A549 (cell line): ENCODE measurements around the gene FKBP4.

ENCODE experiments used
- BHLHE40 ChIP-seq: IDR thresholded peaks from 2 replicates; pipeline ENCODE4 v1.6.1; 2012; ENCODE audit warnings: low read depth, low read length, inconsistent platforms
- CBX8 ChIP-seq: fragments of 200-600 bp; sonication (generic); IDR thresholded peaks from 2 replicates; pipeline ENCODE4 v1.6.1; 2016
- CHD4 ChIP-seq: fragments of 200-600 bp; sonication (generic); IDR thresholded peaks from 2 replicates; pipeline ENCODE4 v1.6.1; 2016; ENCODE audit warnings: antibody characterized with exemption, mild to moderate bottlenecking, borderline replicate concordance
- ESRRA ChIP-seq: fragments of 150-350 bp; IDR thresholded peaks from 2 replicates; pipeline ENCODE4 v1.6.1; 2014; ENCODE audit warnings: mild to moderate bottlenecking, low read length, borderline replicate concordance
- HDAC2 ChIP-seq: fragments of 200-600 bp; sonication (generic); IDR thresholded peaks from 2 replicates; pipeline ENCODE4 v1.6.1; 2016
- NFE2L2 ChIP-seq: fragments of 150-350 bp; conservative IDR thresholded peaks from 2 replicates; pipeline ENCODE4 v1.6.1; 2014; ENCODE audit warnings: low read length
- POLR2A ChIP-seq: IDR thresholded peaks from 2 replicates; pipeline ENCODE4 v1.6.1; 2012; ENCODE audit warnings: mild to moderate bottlenecking, low read length
- RAD21 ChIP-seq, 2 experiments: fragments of >200 bp in 1 of 2; sonication (Bioruptor Twin) in 1 of 2; formaldehyde crosslinking in 1 of 2; IDR thresholded peaks in 1 of 2; conservative IDR thresholded peaks in 1 of 2; 2 replicates in 1 of 2; 3 replicates in 1 of 2; pipeline ENCODE4 v1.6.1; 2012 to 2018; ENCODE audit warnings: inconsistent platforms in 1 of 2
- SMC3 ChIP-seq: fragments of >200 bp; sonication (Bioruptor Twin); formaldehyde crosslinking; IDR thresholded peaks from 3 replicates; pipeline ENCODE4 v1.6.1; 2018; ENCODE audit warnings: inconsistent platforms
- USF2 ChIP-seq: fragments of 450-650 bp; IDR thresholded peaks from 2 replicates; pipeline ENCODE4 v1.6.1; 2014; ENCODE audit warnings: antibody characterized with exemption
- TF ChIP-seq, protein P1 (sequence below): fragments of >200 bp; sonication (Bioruptor Twin); formaldehyde crosslinking; IDR thresholded peaks from 3 replicates; pipeline ENCODE4 v1.5.1; 2016
- TF ChIP-seq, protein P2 (sequence below): fragments of 200-600 bp; sonication (generic); IDR thresholded peaks from 2 replicates; pipeline ENCODE4 v1.6.1; 2016; ENCODE audit warnings: antibody characterized with exemption, mild to moderate bottlenecking, moderate library complexity

- TF ChIP-seq BHLHE40 (no peak), USF2 (no peak), ESRRA (no peak), CHD4 (no peak), POLR2A (no peak), SMC3 (no peak), NFE2L2 (no peak), HDAC2 (no peak), CBX8 (no peak), RAD21 (conservative IDR thresholded peaks at IDR 0.05 in 1 of 2, IDR thresholded peaks at IDR 0.05 in 1 of 2) (no peak)
- TF ChIP-seq, protein P1, sequence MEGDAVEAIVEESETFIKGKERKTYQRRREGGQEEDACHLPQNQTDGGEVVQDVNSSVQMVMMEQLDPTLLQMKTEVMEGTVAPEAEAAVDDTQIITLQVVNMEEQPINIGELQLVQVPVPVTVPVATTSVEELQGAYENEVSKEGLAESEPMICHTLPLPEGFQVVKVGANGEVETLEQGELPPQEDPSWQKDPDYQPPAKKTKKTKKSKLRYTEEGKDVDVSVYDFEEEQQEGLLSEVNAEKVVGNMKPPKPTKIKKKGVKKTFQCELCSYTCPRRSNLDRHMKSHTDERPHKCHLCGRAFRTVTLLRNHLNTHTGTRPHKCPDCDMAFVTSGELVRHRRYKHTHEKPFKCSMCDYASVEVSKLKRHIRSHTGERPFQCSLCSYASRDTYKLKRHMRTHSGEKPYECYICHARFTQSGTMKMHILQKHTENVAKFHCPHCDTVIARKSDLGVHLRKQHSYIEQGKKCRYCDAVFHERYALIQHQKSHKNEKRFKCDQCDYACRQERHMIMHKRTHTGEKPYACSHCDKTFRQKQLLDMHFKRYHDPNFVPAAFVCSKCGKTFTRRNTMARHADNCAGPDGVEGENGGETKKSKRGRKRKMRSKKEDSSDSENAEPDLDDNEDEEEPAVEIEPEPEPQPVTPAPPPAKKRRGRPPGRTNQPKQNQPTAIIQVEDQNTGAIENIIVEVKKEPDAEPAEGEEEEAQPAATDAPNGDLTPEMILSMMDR: peak; percentile 27; the same call in 2 of the 3 replicates
- TF ChIP-seq, protein P2, sequence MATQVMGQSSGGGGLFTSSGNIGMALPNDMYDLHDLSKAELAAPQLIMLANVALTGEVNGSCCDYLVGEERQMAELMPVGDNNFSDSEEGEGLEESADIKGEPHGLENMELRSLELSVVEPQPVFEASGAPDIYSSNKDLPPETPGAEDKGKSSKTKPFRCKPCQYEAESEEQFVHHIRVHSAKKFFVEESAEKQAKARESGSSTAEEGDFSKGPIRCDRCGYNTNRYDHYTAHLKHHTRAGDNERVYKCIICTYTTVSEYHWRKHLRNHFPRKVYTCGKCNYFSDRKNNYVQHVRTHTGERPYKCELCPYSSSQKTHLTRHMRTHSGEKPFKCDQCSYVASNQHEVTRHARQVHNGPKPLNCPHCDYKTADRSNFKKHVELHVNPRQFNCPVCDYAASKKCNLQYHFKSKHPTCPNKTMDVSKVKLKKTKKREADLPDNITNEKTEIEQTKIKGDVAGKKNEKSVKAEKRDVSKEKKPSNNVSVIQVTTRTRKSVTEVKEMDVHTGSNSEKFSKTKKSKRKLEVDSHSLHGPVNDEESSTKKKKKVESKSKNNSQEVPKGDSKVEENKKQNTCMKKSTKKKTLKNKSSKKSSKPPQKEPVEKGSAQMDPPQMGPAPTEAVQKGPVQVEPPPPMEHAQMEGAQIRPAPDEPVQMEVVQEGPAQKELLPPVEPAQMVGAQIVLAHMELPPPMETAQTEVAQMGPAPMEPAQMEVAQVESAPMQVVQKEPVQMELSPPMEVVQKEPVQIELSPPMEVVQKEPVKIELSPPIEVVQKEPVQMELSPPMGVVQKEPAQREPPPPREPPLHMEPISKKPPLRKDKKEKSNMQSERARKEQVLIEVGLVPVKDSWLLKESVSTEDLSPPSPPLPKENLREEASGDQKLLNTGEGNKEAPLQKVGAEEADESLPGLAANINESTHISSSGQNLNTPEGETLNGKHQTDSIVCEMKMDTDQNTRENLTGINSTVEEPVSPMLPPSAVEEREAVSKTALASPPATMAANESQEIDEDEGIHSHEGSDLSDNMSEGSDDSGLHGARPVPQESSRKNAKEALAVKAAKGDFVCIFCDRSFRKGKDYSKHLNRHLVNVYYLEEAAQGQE: no peak
These were observed 1.5 kb downstream of the FKBP4 start for GRCh38 chr12:2796187-2796666.
